WTC11 (cell line): Measurements from ENCODE around the gene LHFPL2.

Source experiments
- ATF3 ChIP-seq: sonication (generic); formaldehyde crosslinking; conservative IDR thresholded peaks from 2 replicates; pipeline ENCODE4 v1.8.1; 2022; ENCODE audit warnings: mild to moderate bottlenecking, missing genetic modification reagents
- ATF6 ChIP-seq: sonication (generic); formaldehyde crosslinking; IDR thresholded peaks from 2 replicates; pipeline ENCODE4 v1.8.1; 2023; ENCODE audit warnings: mild to moderate bottlenecking, missing genetic modification reagents
- CTCF ChIP-seq: fragments of 200-600 bp; IDR thresholded peaks from 2 replicates; pipeline ENCODE4 v1.8.0; 2022; ENCODE audit warnings: antibody characterized with exemption
- ETV6 ChIP-seq: sonication (generic); formaldehyde crosslinking; IDR thresholded peaks from 2 replicates; pipeline ENCODE4 v1.8.1; 2022; ENCODE audit warnings: mild to moderate bottlenecking, missing genetic modification reagents
- FOXK1 ChIP-seq: sonication (generic); formaldehyde crosslinking; IDR thresholded peaks from 2 replicates; pipeline ENCODE4 v1.8.0; 2022; ENCODE audit warnings: mild to moderate bottlenecking, moderate library complexity, missing genetic modification reagents
- FOXP4 ChIP-seq: sonication (generic); formaldehyde crosslinking; IDR thresholded peaks from 2 replicates; pipeline ENCODE4 v1.8.0; 2022; ENCODE audit warnings: mild to moderate bottlenecking, missing genetic modification reagents
- MYBL2 ChIP-seq: sonication (generic); formaldehyde crosslinking; IDR thresholded peaks from 2 replicates; pipeline ENCODE4 v1.8.1; 2023; ENCODE audit warnings: mild to moderate bottlenecking, moderate library complexity, missing genetic modification reagents
- SOX15 ChIP-seq: fragments of 250-450 bp; sonication (Bioruptor Pico); IDR thresholded peaks from 2 replicates; pipeline ENCODE4 v1.9.0; 2021; ENCODE audit warnings: mild to moderate bottlenecking
- TCF7 ChIP-seq: sonication (generic); formaldehyde crosslinking; IDR thresholded peaks from 2 replicates; pipeline ENCODE4 v1.8.0; 2022; ENCODE audit warnings: mild to moderate bottlenecking, low read depth, missing genetic modification reagents, moderate library complexity
- ZNF317 ChIP-seq: sonication (generic); formaldehyde crosslinking; IDR thresholded peaks from 2 replicates; pipeline ENCODE4 v1.8.1; 2023; ENCODE audit warnings: low read depth, mild to moderate bottlenecking, moderate library complexity, missing genetic modification reagents, borderline replicate concordance

GRCh38 chr5:78492224-78492623 is 156.3 kb downstream of the LHFPL2 start:
- TF ChIP-seq ATF3 (CRISPR knock-in tag) (no peak), ZNF317 (CRISPR knock-in tag) (no peak), CTCF (no peak), TCF7 (no peak), MYBL2 (CRISPR knock-in tag) (no peak), FOXK1 (no peak), FOXP4 (CRISPR knock-in tag) (no peak), ETV6 (no peak), ATF6 (CRISPR knock-in tag) (no peak), SOX15 (no peak)
